Smooth muscle cell (in vitro differentiated cells): Measurements from ENCODE around the gene ANXA9. TPM values are rescaled to one million over a fixed set of nuclear protein-coding genes. Genes with fewer than 3 reads are reported as not detected.

Experiments
- DNase-seq: peaks from one replicate; lab custom pipeline; 2025; ENCODE audit not compliant: unreplicated experiment; lab: John Stamatoyannopoulos, UW
- H2AFZ ChIP-seq: fragments of 200-600 bp; sonication (generic); 2 replicates; pipeline ENCODE4 v1.6.0; 2016; ENCODE audit warnings: antibody characterized with exemption, low read depth, mild to moderate bottlenecking
- H3F3A ChIP-seq: fragments of 200-600 bp; sonication (generic); 2 replicates; pipeline ENCODE4 v1.6.0; 2017; ENCODE audit warnings: antibody characterized with exemption, low read depth
- H3K27ac ChIP-seq: fragments of 200-600 bp; sonication (generic); 2 replicates; pipeline ENCODE4 v1.5.1; 2016; ENCODE audit warnings: low read depth, mild to moderate bottlenecking
- H3K27me3 ChIP-seq: fragments of 200-600 bp; sonication (generic); 2 replicates; pipeline ENCODE4 v1.6.1; 2016; ENCODE audit warnings: low read depth, mild to moderate bottlenecking
- H3K36me3 ChIP-seq: fragments of 200-600 bp; sonication (generic); 2 replicates; pipeline ENCODE4 v1.5.1; 2016; ENCODE audit warnings: low read depth
- H3K4me1 ChIP-seq: fragments of 200-600 bp; sonication (generic); 2 replicates; pipeline ENCODE4 v1.5.1; 2016; ENCODE audit warnings: low read depth
- H3K4me2 ChIP-seq: fragments of 200-600 bp; sonication (generic); 2 replicates; pipeline ENCODE4 v1.6.0; 2016; ENCODE audit warnings: mild to moderate bottlenecking
- H3K4me3 ChIP-seq: fragments of 200-600 bp; sonication (generic); 2 replicates; pipeline ENCODE4 v1.5.1; 2016; ENCODE audit warnings: mild to moderate bottlenecking
- H3K79me2 ChIP-seq: fragments of 200-600 bp; sonication (generic); 2 replicates; pipeline ENCODE4 v1.6.0; 2016; ENCODE audit warnings: low read depth, mild to moderate bottlenecking
- H3K9ac ChIP-seq: fragments of 200-600 bp; sonication (generic); 2 replicates; pipeline ENCODE4 v1.6.0; 2016; ENCODE audit warnings: low read depth
- H3K9me3 ChIP-seq: fragments of 200-600 bp; sonication (generic); replicated peaks from 2 replicates; pipeline ENCODE4 v1.5.1; 2016; ENCODE audit warnings: low read depth
- H4K20me1 ChIP-seq: fragments of 200-600 bp; sonication (generic); 2 replicates; pipeline ENCODE4 v1.6.0; 2016; ENCODE audit warnings: low read depth
- WGBS: methylation state at CpG from one replicate; pipeline ENCODE4 v1.1.7; 2016; ENCODE audit warnings: low lambda C conversion rate; 5-methylcytosine and 5-hydroxymethylcytosine counted together
- polyA plus RNA-seq: library from polyadenylated mRNA; unstranded; fragments of >200 nt; fragmentation: Nextera tagmentation; extraction: Ambion mirVana; gene quantifications from 2 replicates; pipeline ENCODE4 v1.2.1, GENCODE V29; 2016
- total RNA-seq: library from RNA; depleted of rRNA; stranded (reverse); fragments of >200 nt; gene quantifications from 2 replicates; pipeline ENCODE4 v1.2.3, GENCODE V29; 2014
- TF ChIP-seq, protein P1 (sequence below): fragments of 200-600 bp; sonication (generic); IDR thresholded peaks from 2 replicates; pipeline ENCODE4 v1.5.1; 2017; ENCODE audit warnings: borderline replicate concordance, mild to moderate bottlenecking, antibody characterized with exemption; ENCODE audit not compliant: insufficient read depth, poor library complexity, severe bottlenecking

The ANXA9 gene
- total and polyA plus RNA-seq, 2 experiments from 2014 or later = 0.31 to 2.6 TPM

DNA sequence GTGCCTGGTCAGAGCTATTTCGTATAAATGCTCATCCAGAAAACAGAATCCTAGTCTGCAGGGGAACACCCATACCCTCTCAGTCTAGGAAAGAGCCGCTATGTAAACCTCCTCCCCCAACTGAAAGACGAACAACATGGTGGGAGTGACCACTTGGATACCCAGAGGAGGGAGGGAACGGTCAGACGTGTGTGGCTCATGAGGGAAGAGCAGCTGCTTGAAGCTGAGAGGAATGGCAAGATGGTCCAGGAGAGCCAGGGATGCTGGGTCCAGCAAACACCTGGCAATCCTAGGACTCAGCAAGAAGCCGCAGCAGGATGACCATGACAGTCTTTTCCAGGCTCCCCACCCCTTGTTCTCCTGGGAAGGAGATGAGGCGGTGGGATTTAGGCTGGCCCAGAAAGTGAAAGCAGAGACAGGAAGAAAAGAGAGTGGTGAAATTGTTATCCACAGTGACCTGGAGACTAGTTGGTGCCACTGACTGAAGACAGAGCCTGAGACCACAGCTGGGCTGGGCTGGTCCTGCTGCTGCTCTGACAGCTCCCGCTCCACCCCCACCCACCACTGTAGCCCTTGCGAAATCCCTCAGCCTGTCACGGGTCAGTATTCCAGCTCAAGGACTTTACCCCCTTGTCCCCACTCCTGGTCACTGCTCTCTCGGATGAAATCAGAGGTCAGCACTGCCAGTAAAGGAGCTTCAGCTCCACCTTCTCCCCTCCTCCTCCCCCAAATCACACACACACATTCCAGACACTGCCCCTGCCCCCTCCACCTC is 11.1 kb upstream of the ANXA9 start:
- Histone ChIP-seq H3K9ac (peak overlapping the region; percentile 28), H3F3A (peaks cover 17% of the 10 kb centered on the region), H2AFZ (no peak overlapping the region), H3K36me3 (no peaks in the 10 kb centered on the region), H3K4me1 (peaks cover 31% of the 10 kb centered on the region), H3K27me3 (no peaks in the 10 kb centered on the region), H3K4me2 (peak overlapping the region; percentile 100), H3K79me2 (peaks cover 57% of the 10 kb centered on the region), H3K9me3 (no peaks in the 10 kb centered on the region), H3K27ac (peak overlapping the region; percentile 65), H3K4me3 (peak overlapping the region; percentile 84), H4K20me1 (peaks cover 58% of the 10 kb centered on the region)
- DNase-seq = peak; percentile 27
- WGBS = 48% methylated on average over 11 of the region's 11 CpGs
- TF ChIP-seq, protein P1, sequence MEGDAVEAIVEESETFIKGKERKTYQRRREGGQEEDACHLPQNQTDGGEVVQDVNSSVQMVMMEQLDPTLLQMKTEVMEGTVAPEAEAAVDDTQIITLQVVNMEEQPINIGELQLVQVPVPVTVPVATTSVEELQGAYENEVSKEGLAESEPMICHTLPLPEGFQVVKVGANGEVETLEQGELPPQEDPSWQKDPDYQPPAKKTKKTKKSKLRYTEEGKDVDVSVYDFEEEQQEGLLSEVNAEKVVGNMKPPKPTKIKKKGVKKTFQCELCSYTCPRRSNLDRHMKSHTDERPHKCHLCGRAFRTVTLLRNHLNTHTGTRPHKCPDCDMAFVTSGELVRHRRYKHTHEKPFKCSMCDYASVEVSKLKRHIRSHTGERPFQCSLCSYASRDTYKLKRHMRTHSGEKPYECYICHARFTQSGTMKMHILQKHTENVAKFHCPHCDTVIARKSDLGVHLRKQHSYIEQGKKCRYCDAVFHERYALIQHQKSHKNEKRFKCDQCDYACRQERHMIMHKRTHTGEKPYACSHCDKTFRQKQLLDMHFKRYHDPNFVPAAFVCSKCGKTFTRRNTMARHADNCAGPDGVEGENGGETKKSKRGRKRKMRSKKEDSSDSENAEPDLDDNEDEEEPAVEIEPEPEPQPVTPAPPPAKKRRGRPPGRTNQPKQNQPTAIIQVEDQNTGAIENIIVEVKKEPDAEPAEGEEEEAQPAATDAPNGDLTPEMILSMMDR = no peak

DNA sequence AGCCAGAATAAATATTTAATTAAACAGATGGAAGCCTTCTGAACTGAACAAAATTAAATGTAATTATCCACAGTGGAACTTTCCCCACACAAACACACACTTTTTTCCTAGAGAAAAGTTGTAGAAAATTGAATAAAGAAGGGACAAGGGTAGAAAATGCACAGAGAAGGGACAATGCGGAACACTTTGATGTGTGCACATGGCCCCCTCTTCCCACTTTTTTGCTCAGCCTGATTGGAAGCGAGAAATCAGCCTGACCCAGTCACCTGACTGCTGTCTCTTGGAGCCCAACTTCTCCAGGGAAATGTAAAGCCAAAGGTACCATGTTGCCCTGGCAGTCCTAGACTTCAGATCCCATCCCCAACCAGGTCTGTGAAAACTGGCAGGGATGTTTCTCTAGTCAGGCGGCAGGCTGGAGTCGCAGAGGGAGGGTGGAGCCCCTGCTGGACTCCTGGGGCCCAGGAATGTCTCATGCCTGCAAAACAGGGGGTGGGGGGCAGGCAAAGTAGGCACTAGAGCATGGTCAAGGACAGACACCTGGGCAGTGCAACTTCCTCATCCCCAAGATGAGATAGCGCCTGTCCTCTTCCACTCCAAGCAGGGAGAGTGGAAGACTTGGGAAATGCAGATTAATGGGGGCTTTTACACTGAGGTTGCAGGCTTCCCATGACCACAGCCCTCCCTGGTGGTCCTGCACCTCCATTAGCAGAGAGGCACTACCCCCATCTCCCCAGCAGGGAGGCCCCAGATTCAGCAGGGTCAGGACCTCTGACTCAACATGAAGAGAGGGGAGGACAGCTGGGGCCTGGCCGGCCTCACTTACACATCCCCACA is 10.3 kb upstream of the ANXA9 start:
- H3K4me1 ChIP-seq = peaks cover 37% of the 10 kb centered on the region
- no peak for DNase-seq
- WGBS = 55% methylated on average over 6 of the region's 6 CpGs
- no peak overlapping the region for H2AFZ ChIP-seq
- no peaks in the 10 kb centered on the region for H3K9me3 ChIP-seq
- H3F3A ChIP-seq = peaks cover 23% of the 10 kb centered on the region
- H3K79me2 ChIP-seq = peaks cover 57% of the 10 kb centered on the region
- H3K9ac ChIP-seq = peak overlapping the region; percentile 28
- H3K4me3 ChIP-seq = peak overlapping the region; percentile 84
- peaks cover 58% of the 10 kb centered on the region for H4K20me1 ChIP-seq
- no peaks in the 10 kb centered on the region for H3K36me3 ChIP-seq
- H3K27me3 ChIP-seq = no peaks in the 10 kb centered on the region
- peak overlapping the region; percentile 65 for H3K27ac ChIP-seq
- TF ChIP-seq, protein P1 = no peak
- H3K4me2 ChIP-seq = peak overlapping the region; percentile 100

DNA sequence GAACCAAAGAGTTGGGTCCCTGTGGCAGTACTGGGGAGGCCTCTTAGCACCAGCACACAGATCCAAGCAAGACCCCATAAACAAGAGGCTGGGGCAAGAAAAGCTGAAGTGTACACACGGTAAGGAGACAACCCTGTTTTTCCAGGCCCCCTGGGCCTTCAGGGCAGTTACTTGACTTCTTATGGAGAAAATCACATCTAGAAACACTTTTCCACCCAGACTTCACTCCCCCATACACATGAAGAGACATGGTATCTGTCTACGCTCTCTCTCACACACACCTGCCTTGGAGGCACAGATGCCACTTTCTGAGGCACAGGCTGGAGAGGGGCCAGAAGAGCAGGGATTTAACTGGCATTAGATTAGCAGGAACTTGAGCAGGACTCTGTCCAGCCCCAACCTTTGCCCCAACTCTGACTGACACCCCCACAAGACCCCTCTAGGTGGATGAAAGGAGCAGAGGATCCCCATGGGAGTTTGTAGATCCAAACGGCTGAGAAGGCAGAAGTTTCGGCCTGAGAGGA is 9.6 kb upstream of the ANXA9 start:
- WGBS = 70% methylated on average over 4 of the region's 4 CpGs
- no peak overlapping the region for H3K9ac ChIP-seq
- no peaks in the 10 kb centered on the region for H3K27me3 ChIP-seq
- H3K27ac ChIP-seq = peak overlapping the region; percentile 14
- peak overlapping the region; percentile 100 for H3K4me2 ChIP-seq
- H3K79me2 ChIP-seq = peaks cover 57% of the 10 kb centered on the region
- H3K9me3 ChIP-seq = no peaks in the 10 kb centered on the region
- no peak overlapping the region for H2AFZ ChIP-seq
- DNase-seq = no peak
- peaks cover 58% of the 10 kb centered on the region for H4K20me1 ChIP-seq
- H3K36me3 ChIP-seq = no peaks in the 10 kb centered on the region
- H3K4me3 ChIP-seq = peak overlapping the region; percentile 84
- H3K4me1 ChIP-seq = peaks cover 44% of the 10 kb centered on the region
- TF ChIP-seq, protein P1 = no peak
- H3F3A ChIP-seq = peaks cover 26% of the 10 kb centered on the region
